Right lobe of liver (tissue), 6 donors: ENCODE data around the gene TAF3. TPM values are rescaled to one million over a fixed set of nuclear protein-coding genes. Genes with fewer than 3 reads are reported as not detected.

Source experiments
- ATAC-seq, 4 donors: fragments of 200-7000 bp; cut with Tn5 transposase; one replicate each; pipeline ENCODE4 v1.9.1; 2020; ENCODE audit warnings: mild to moderate bottlenecking in 4 of 4, moderate library complexity in 4 of 4
- DNase-seq, 3 donors: peaks; one replicate each; pipeline ENCODE4 v3.0.0-alpha.2; 2020
- H3K27ac ChIP-seq, 3 donors: fragments of 200-600 bp; one replicate each; pipeline ENCODE4 v1.8.0; 2022
- H3K27me3 ChIP-seq, 2 donors: fragments of 200-600 bp; one replicate each; pipeline ENCODE4 v1.8.0; 2022
- H3K36me3 ChIP-seq, 4 donors: fragments of 200-600 bp; sonication (generic) in 1 of 4; one replicate each; pipeline versions ENCODE4 v1.5.1 to v1.8.0; 2017 to 2022; ENCODE audit warnings: control low read depth in 1 of 4
- H3K4me1 ChIP-seq, 4 donors: fragments of 200-600 bp; sonication (generic) in 1 of 4; one replicate each; pipeline versions ENCODE4 v1.5.1 to v1.8.0; 2017 to 2022; ENCODE audit warnings: control low read depth in 1 of 4
- H3K4me3 ChIP-seq, 3 donors: fragments of 200-600 bp; one replicate each; pipeline ENCODE4 v1.8.0; 2022
- H3K9me3 ChIP-seq, 4 donors: fragments of 200-600 bp; sonication (generic) in 1 of 4; one replicate each; pipeline versions ENCODE4 v1.5.1 to v1.8.0; 2017 to 2022; ENCODE audit warnings: control low read depth in 1 of 4
- CTCF ChIP-seq, 4 donors: fragments of 200-600 bp in 3 of 4; fragments of 450-650 bp in 1 of 4; IDR thresholded peaks; one replicate each; pipeline versions ENCODE4 v1.5.1 to v1.8.0; 2016 to 2022; ENCODE audit warnings: antibody characterized with exemption in 4 of 4, mild to moderate bottlenecking in 2 of 4
- POLR2A ChIP-seq: fragments of 450-650 bp; IDR thresholded peaks from one replicate; pipeline ENCODE4 v1.6.1; 2017; ENCODE audit warnings: antibody characterized with exemption, mild to moderate bottlenecking
- WGBS: methylation state at CpG from one replicate; pipeline ENCODE4 v1.1.6; 2018; ENCODE audit warnings: low coverage, low lambda C conversion rate; ENCODE audit not compliant: insufficient coverage; ENCODE audit errors: missing lambda C conversion rate; 5-methylcytosine and 5-hydroxymethylcytosine counted together
- intact Hi-C, 2 donors: fragments of 100-400 bp; cut with DNase I; formaldehyde crosslinking; loops; one replicate each; pipeline versions ENCODE4 v1.11.2 to v1.14.1; 2022
- total RNA-seq, 6 experiments: library from RNA; depleted of rRNA in 2 of 6; stranded (reverse); fragments of >200 nt in 2 of 6; fragmentation: NEBNext Ultra II Directional in 3 of 6; extraction: Animal tissue kit (Norgen Biotek cat#: 25700) in 3 of 6; gene quantifications; one replicate each; pipeline versions ENCODE4 v1.1.0 to v1.2.4, GENCODE V29; 2016 to 2023
- donor health status: DM: no; HTN: yes; CAD: no.
- donor health status: DM: no; HTN: no; CAD: no.
- donor health status: DM: no; HTN: no; CAD: no.
- donor health status: DM: no; HTN: yes; CAD: no.
- donor health status: DM: no; HTN: yes; CAD: no.

Gene TAF3
- total RNA-seq, 6 experiments from 2014 or later = 1.9 to 3.5 (median 3.0) TPM

- WGBS = 68% methylated on average over 3 of the region's 3 CpGs
- DNase-seq (no peak), ATAC-seq (no peak)
- Histone ChIP-seq H3K4me3 (no peak overlapping the region), H3K27me3 (no peaks in the 10 kb centered on the region), H3K9me3 (no peaks in the 10 kb centered on the region), H3K27ac (no peak overlapping the region), H3K4me1 (no peaks in the 10 kb centered on the region), H3K36me3 (no peaks in the 10 kb centered on the region)
- intact Hi-C loops = no loop called here
- TF ChIP-seq CTCF (IDR thresholded peaks at IDR 0.05) (no peak), POLR2A (no peak)
Measured at GRCh38 chr10:7971949-7972348, 153.6 kb downstream of the TAF3 start.

GRCh38 chr10:7972367-7972766 is 154.1 kb downstream of the TAF3 start:
- no peaks in the 10 kb centered on the region for H3K36me3 ChIP-seq
- no peak overlapping the region for H3K27ac ChIP-seq
- TF ChIP-seq POLR2A = no peak
- TF ChIP-seq CTCF (IDR thresholded peaks at IDR 0.05) = no peak
- H3K4me3 ChIP-seq = no peak overlapping the region
- no peaks in the 10 kb centered on the region for H3K4me1 ChIP-seq
- intact Hi-C loops = no loop called here
- no peaks in the 10 kb centered on the region for H3K9me3 ChIP-seq
- ATAC-seq (no peak), DNase-seq (no peak)
- WGBS = 83% methylated on average over 2 of the region's 2 CpGs
- no peaks in the 10 kb centered on the region for H3K27me3 ChIP-seq

- Histone ChIP-seq H3K36me3 (peaks cover 0 to 3% (median 0%) of the 10 kb centered on the region in 4 donors), H3K27me3 (no peaks in the 10 kb centered on the region), H3K27ac (no peak overlapping the region), H3K4me1 (no peaks in the 10 kb centered on the region), H3K9me3 (no peaks in the 10 kb centered on the region), H3K4me3 (no peak overlapping the region)
- no peak for ATAC-seq
- intact Hi-C loops = no loop called here
- TF ChIP-seq CTCF (IDR thresholded peaks at IDR 0.05) (no peak), POLR2A (no peak)
- DNase-seq = no peak
- WGBS = 88% methylated on average over 1 of the region's 1 CpG
Measured at GRCh38 chr10:7980196-7980595, 161.9 kb downstream of the TAF3 start.

- H3K36me3 ChIP-seq = peaks cover 0 to 3% (median 0%) of the 10 kb centered on the region in 4 donors
- no peak for ATAC-seq
- TF ChIP-seq CTCF (IDR thresholded peaks at IDR 0.05) = no peak
- TF ChIP-seq POLR2A = no peak
- no peak for DNase-seq
- intact Hi-C loops = no loop called here
- H3K9me3 ChIP-seq = no peaks in the 10 kb centered on the region
- WGBS = 96% methylated on average over 2 of the region's 5 CpGs
- H3K27ac ChIP-seq = no peak overlapping the region
- H3K27me3 ChIP-seq = no peaks in the 10 kb centered on the region
- no peaks in the 10 kb centered on the region for H3K4me1 ChIP-seq
- H3K4me3 ChIP-seq = no peak overlapping the region
Measured at GRCh38 chr10:7982727-7983126, 164.4 kb downstream of the TAF3 start.

- Histone ChIP-seq H3K4me1 (no peaks in the 10 kb centered on the region), H3K4me3 (no peak overlapping the region), H3K36me3 (no peaks in the 10 kb centered on the region), H3K27ac (no peak overlapping the region), H3K9me3 (no peaks in the 10 kb centered on the region), H3K27me3 (no peaks in the 10 kb centered on the region)
- intact Hi-C loops = no loop called here
- DNase-seq = no peak
- ATAC-seq = no peak
- 93% methylated on average over 3 of the region's 3 CpGs for WGBS
- TF ChIP-seq CTCF (IDR thresholded peaks at IDR 0.05) (no peak), POLR2A (no peak)
Measured at GRCh38 chr10:7984325-7984724, 166.0 kb downstream of the TAF3 start.
